PC-9 (cell line): Measurements from ENCODE around the gene SPON2. TPM values are rescaled to one million over a fixed set of nuclear protein-coding genes. Genes with fewer than 3 reads are reported as not detected.

ENCODE experiments used
- BruUV-seq: library from RNA; stranded (reverse); fragments of 400-500 nt; replicated peaks from 2 replicates; lab custom pipeline; 2021; lab: Mats Ljungman, UMichigan
- CTCF ChIA-PET: fragments of 300-600 bp; sonication (Branson Sonifier 250); formaldehyde crosslinking; loops from one replicate; lab custom pipeline; 2022; ENCODE audit warnings: antibody characterized with exemption; lab: Charles Lee
- POLR2A ChIA-PET: fragments of 300-600 bp; sonication (Branson Sonifier 250); formaldehyde crosslinking; loops from one replicate; lab custom pipeline; 2022; ENCODE audit warnings: antibody characterized with exemption; ENCODE audit not compliant: unreplicated experiment; lab: Charles Lee
- DNase-seq, 2 experiments: peaks; one replicate each; pipeline versions ENCODE4 v3.0.0 to v3.0.0-alpha.2; 2015 to 2022; ENCODE audit warnings: mixed read lengths in 1 of 2
- H2AFZ ChIP-seq: fragments of 200-600 bp; sonication (generic); 2 replicates; pipeline ENCODE4 v1.8.1; 2017; ENCODE audit warnings: antibody characterized with exemption
- H3F3A ChIP-seq: fragments of 200-600 bp; sonication (generic); 2 replicates; pipeline ENCODE4 v1.8.1; 2017; ENCODE audit warnings: antibody characterized with exemption, mild to moderate bottlenecking, low read depth; ENCODE audit not compliant: insufficient read depth
- H3K27ac ChIP-seq: fragments of 200-600 bp; sonication (generic); 2 replicates; pipeline ENCODE4 v1.6.1; 2016; ENCODE audit warnings: mixed run types
- H3K27me3 ChIP-seq: fragments of 200-600 bp; sonication (generic); 2 replicates; pipeline ENCODE4 v1.6.1; 2016; ENCODE audit warnings: low read depth, mixed run types; ENCODE audit not compliant: insufficient read depth
- H3K36me3 ChIP-seq: fragments of 200-600 bp; sonication (generic); 2 replicates; pipeline ENCODE4 v1.6.1; 2016; ENCODE audit warnings: low read depth, mixed run types
- H3K4me1 ChIP-seq: fragments of 200-600 bp; sonication (generic); replicated peaks from 2 replicates; pipeline ENCODE4 v1.6.1; 2016; ENCODE audit warnings: mixed run types; ENCODE audit not compliant: insufficient read depth
- H3K4me2 ChIP-seq: fragments of 200-600 bp; sonication (generic); 2 replicates; pipeline ENCODE4 v1.6.1; 2017; ENCODE audit warnings: mixed run types
- H3K4me3 ChIP-seq: fragments of 200-600 bp; sonication (generic); 2 replicates; pipeline ENCODE4 v1.6.1; 2016; ENCODE audit warnings: mixed run types
- H3K79me2 ChIP-seq: fragments of 200-600 bp; sonication (generic); 2 replicates; pipeline ENCODE4 v1.6.1; 2017; ENCODE audit warnings: low read depth, mixed run types
- H3K9me2 ChIP-seq: fragments of 200-600 bp; sonication (generic); 2 replicates; pipeline ENCODE4 v1.8.1; 2017; ENCODE audit warnings: mild to moderate bottlenecking; ENCODE audit not compliant: insufficient read depth
- H3K9me3 ChIP-seq: fragments of 200-600 bp; sonication (generic); 2 replicates; pipeline ENCODE4 v1.8.1; 2016; ENCODE audit warnings: low read depth; ENCODE audit not compliant: insufficient read depth
- H4K20me1 ChIP-seq: fragments of 200-600 bp; sonication (generic); 2 replicates; pipeline ENCODE4 v1.8.1; 2017; ENCODE audit not compliant: insufficient read depth
- CTCF ChIP-seq: fragments of 200-600 bp; sonication (generic); conservative IDR thresholded peaks from 2 replicates; pipeline ENCODE4 v1.6.1; 2017; ENCODE audit warnings: mixed run types, antibody characterized with exemption, mild to moderate bottlenecking, moderate library complexity
- EZH2 ChIP-seq: fragments of 200-600 bp; sonication (generic); IDR thresholded peaks from 2 replicates; pipeline ENCODE4 v1.8.0; 2017; ENCODE audit warnings: antibody characterized with exemption, low read depth
- intact Hi-C: fragments of 100-400 bp; cut with micrococcal nuclease; formaldehyde crosslinking; loops from one replicate; pipeline ENCODE4 v1.10.0; 2022; ENCODE audit not compliant: unreplicated experiment
- total RNA-seq: library from RNA; stranded (reverse); gene quantifications from 2 replicates; pipeline ENCODE4 v1.2.3, GENCODE V29; 2021

SPON2 gene
- total RNA-seq, 1 experiment from 2014 or later: 2.0 TPM

- Histone ChIP-seq H3K27ac (no peak overlapping the region), H3F3A (no peaks in the 10 kb centered on the region; the same call in 1 of the 2 replicates), H3K36me3 (no peaks in the 10 kb centered on the region), H3K4me1 (no peaks in the 10 kb centered on the region), H3K4me3 (no peak overlapping the region), H3K9me3 (no peaks in the 10 kb centered on the region), H3K9me2 (no peaks in the 10 kb centered on the region), H3K4me2 (no peak overlapping the region), H3K79me2 (no peaks in the 10 kb centered on the region), H4K20me1 (no peaks in the 10 kb centered on the region), H2AFZ (no peak overlapping the region), H3K27me3 (0 out of 2 replicates have a peak, but pooled peaks cover 6% of the 10 kb centered on the region)
- CTCF ChIA-PET: no interaction called here
- DNase-seq: no peak
- TF ChIP-seq EZH2: no peak
- no peak for TF ChIP-seq CTCF
- POLR2A ChIA-PET: no interaction called here
- BruUV-seq: no TSS peak
- intact Hi-C loops: no loop called here
Observed at GRCh38 chr4:1201851-1202525, 29.6 kb upstream of the SPON2 start.

- Histone ChIP-seq H3K4me1 (no peaks in the 10 kb centered on the region), H3K27ac (no peak overlapping the region), H3K36me3 (no peaks in the 10 kb centered on the region), H3K9me3 (no peaks in the 10 kb centered on the region), H3F3A (peaks cover 3% of the 10 kb centered on the region; the same call in 1 of the 2 replicates), H4K20me1 (no peaks in the 10 kb centered on the region), H3K9me2 (no peaks in the 10 kb centered on the region), H2AFZ (no peak overlapping the region), H3K79me2 (no peaks in the 10 kb centered on the region), H3K27me3 (0 out of 2 replicates have a peak, but pooled peaks cover 6% of the 10 kb centered on the region), H3K4me3 (no peak overlapping the region), H3K4me2 (no peak overlapping the region)
- BruUV-seq: no TSS peak
- ChIA-PET CTCF (no interaction called here), POLR2A (no interaction called here)
- TF ChIP-seq EZH2 (no peak), CTCF (no peak)
- intact Hi-C loops: no loop called here
- no peak for DNase-seq
Observed at GRCh38 chr4:1200425-1201035, 28.1 kb upstream of the SPON2 start.

- DNase-seq: no peak
- no peaks in the 10 kb centered on the region for H3K79me2 ChIP-seq
- H4K20me1 ChIP-seq: no peaks in the 10 kb centered on the region
- BruUV-seq: no TSS peak
- no peak overlapping the region for H2AFZ ChIP-seq
- ChIA-PET CTCF (no interaction called here), POLR2A (no interaction called here)
- TF ChIP-seq CTCF (no peak), EZH2 (no peak)
- H3K27ac ChIP-seq: no peak overlapping the region
- H3K4me1 ChIP-seq: no peaks in the 10 kb centered on the region
- peaks cover 3% of the 10 kb centered on the region; the same call in 1 of the 2 replicates for H3F3A ChIP-seq
- H3K9me2 ChIP-seq: no peaks in the 10 kb centered on the region
- H3K4me2 ChIP-seq: no peak overlapping the region
- 0 out of 2 replicates have a peak, but pooled peaks cover 6% of the 10 kb centered on the region for H3K27me3 ChIP-seq
- H3K9me3 ChIP-seq: no peaks in the 10 kb centered on the region
- intact Hi-C loops: no loop called here
- H3K36me3 ChIP-seq: no peaks in the 10 kb centered on the region
- H3K4me3 ChIP-seq: no peak overlapping the region
Observed at GRCh38 chr4:1199556-1200331, 27.4 kb upstream of the SPON2 start.
